HCT116 (cell line): ENCODE measurements around the gene KTI12. TPM values are rescaled to one million over a fixed set of nuclear protein-coding genes. Genes with fewer than 3 reads are reported as not detected.

ENCODE experiments used
- ATAC-seq: fragments of 200-7000 bp; cut with Tn5 transposase; 2 replicates; pipeline ENCODE4 v1.9.1; 2020; ENCODE audit warnings: mild to moderate bottlenecking, moderate library complexity
- BruUV-seq: library from RNA; stranded (reverse); fragments of 400-500 nt; replicated peaks from 2 replicates; lab custom pipeline; 2021; lab: Mats Ljungman, UMichigan
- CTCF ChIA-PET: fragments of 300-600 bp; sonication (Branson Sonifier 250); formaldehyde crosslinking; loops from one replicate; lab custom pipeline; 2021; ENCODE audit warnings: antibody characterized with exemption; lab: Charles Lee
- POLR2A ChIA-PET: fragments of 300-600, 350-600 bp; sonication (Branson Sonifier 250); formaldehyde crosslinking; loops from one replicate; lab custom pipeline; 2021; ENCODE audit warnings: antibody characterized with exemption; lab: Charles Lee
- RAD21 ChIA-PET, 2 experiments: fragments of 300-600 bp; sonication (Branson Sonifier 250); formaldehyde crosslinking; loops; one replicate each; lab custom pipeline; 2023; ENCODE audit warnings: low total read pairs in 2 of 2; ENCODE audit not compliant: uncharacterized antibody in 2 of 2, unreplicated experiment in 2 of 2, low non-redundant PET in 1 of 2; lab: Charles Lee
- DNase-seq: peaks from one replicate; pipeline ENCODE4 v3.0.0-alpha.2; 2010; ENCODE audit warnings: low read depth, low spot score
- H2AFZ ChIP-seq: fragments of 200-600 bp; shearing (Covaris generic), sonication (generic); 2 replicates; pipeline ENCODE4 v1.6.1; 2017; ENCODE audit warnings: low read depth, mixed run types, mixed read lengths, antibody characterized with exemption, low read length; ENCODE audit not compliant: poor library complexity, severe bottlenecking
- H3K27ac ChIP-seq: 2 replicates; pipeline ENCODE4 v1.5.1; 2012; ENCODE audit warnings: low read depth, low read length
- H3K27me3 ChIP-seq: fragments of 200-600 bp; sonication (generic); 2 replicates; pipeline ENCODE4 v1.6.1; 2016; ENCODE audit warnings: mixed run types, low read length, mixed read lengths; ENCODE audit not compliant: insufficient read depth
- H3K36me3 ChIP-seq, 2 experiments: fragments of 200-500 bp in 1 of 2; fragments of 200-600 bp in 1 of 2; sonication (Bioruptor generic) in 1 of 2; sonication (generic) in 1 of 2; 2 replicates each; pipeline versions ENCODE4 v1.5.1 to v1.6.1; 2014 to 2016; ENCODE audit warnings: low read length in 2 of 2, inconsistent platforms in 1 of 2, mixed read lengths in 1 of 2, mixed run types in 1 of 2; ENCODE audit not compliant: insufficient read depth in 2 of 2, control insufficient read depth in 1 of 2
- H3K4me1 ChIP-seq, 2 experiments: fragments of 200-600 bp in 1 of 2; sonication (generic) in 1 of 2; 2 replicates each; pipeline versions ENCODE4 v1.5.1 to v1.6.1; 2012 to 2017; ENCODE audit warnings: low read length in 2 of 2, inconsistent platforms in 1 of 2, mild to moderate bottlenecking in 1 of 2, mixed read lengths in 1 of 2, mixed run types in 1 of 2, moderate library complexity in 1 of 2; ENCODE audit not compliant: insufficient read depth in 2 of 2, control insufficient read depth in 1 of 2
- H3K4me2 ChIP-seq: fragments of 200-600 bp; sonication (generic); 2 replicates; pipeline ENCODE4 v1.6.1; 2017; ENCODE audit warnings: mixed run types, low read length, mixed read lengths
- H3K4me3 ChIP-seq, 2 experiments: fragments of 200-600 bp in 1 of 2; sonication (generic) in 1 of 2; replicated peaks in 1 of 2; 2 replicates each; pipeline ENCODE4 v1.5.1; 2011 to 2016; ENCODE audit warnings: low read length in 2 of 2, control low read depth in 1 of 2, low read depth in 1 of 2, mild to moderate bottlenecking in 1 of 2, mixed read lengths in 1 of 2, mixed run types in 1 of 2
- H3K79me2 ChIP-seq: fragments of 200-600 bp; sonication (generic); 2 replicates; pipeline ENCODE4 v1.6.1; 2017; ENCODE audit warnings: mild to moderate bottlenecking, mixed run types, low read length, moderate library complexity, mixed read lengths; ENCODE audit not compliant: insufficient read depth
- H3K9ac ChIP-seq: fragments of 200-600 bp; sonication (generic); 2 replicates; pipeline ENCODE4 v1.6.1; 2016; ENCODE audit warnings: low read length, mixed read lengths
- H3K9me2 ChIP-seq: fragments of 200-600 bp; sonication (generic), shearing (Covaris generic); 2 replicates; pipeline ENCODE4 v1.6.1; 2017; ENCODE audit warnings: mixed run types, mild to moderate bottlenecking, moderate library complexity; ENCODE audit not compliant: insufficient read depth
- H3K9me3 ChIP-seq, 2 experiments: fragments of 200-500 bp in 1 of 2; fragments of 200-600 bp in 1 of 2; sonication (Bioruptor generic) in 1 of 2; sonication (generic) in 1 of 2; 2 replicates each; pipeline ENCODE4 v1.6.1; 2014 to 2017; ENCODE audit warnings: low read length in 2 of 2, mixed read lengths in 2 of 2, inconsistent platforms in 1 of 2, low read depth in 1 of 2, mild to moderate bottlenecking in 1 of 2, mixed run types in 1 of 2, moderate library complexity in 1 of 2; ENCODE audit not compliant: control insufficient read depth in 1 of 2, insufficient read depth in 1 of 2
- H4K20me1 ChIP-seq: fragments of 200-600 bp; sonication (generic), shearing (Covaris generic); 2 replicates; pipeline ENCODE4 v1.6.1; 2017; ENCODE audit warnings: mixed run types, mild to moderate bottlenecking, moderate library complexity; ENCODE audit not compliant: insufficient read depth
- ATF3 ChIP-seq: IDR thresholded peaks from 2 replicates; pipeline ENCODE4 v1.6.1; 2012
- CEBPB ChIP-seq: IDR thresholded peaks from 2 replicates; pipeline ENCODE4 v1.6.1; 2012; ENCODE audit warnings: low read depth
- EGR1 ChIP-seq: IDR thresholded peaks from 2 replicates; pipeline ENCODE4 v1.6.1; 2012; ENCODE audit warnings: low read depth
- ELF1 ChIP-seq: IDR thresholded peaks from 2 replicates; pipeline ENCODE4 v1.6.1; 2012; ENCODE audit warnings: low read depth, borderline replicate concordance
- EZH2 ChIP-seq: fragments of 200-600 bp; sonication (generic); IDR thresholded peaks from 2 replicates; pipeline ENCODE4 v1.6.1; 2017; ENCODE audit warnings: antibody characterized with exemption, mixed run types
- EZH2phosphoT487 ChIP-seq: fragments of 200-600 bp; IDR thresholded peaks from 2 replicates; pipeline ENCODE4 v1.6.1; 2018; ENCODE audit warnings: antibody characterized with exemption, borderline replicate concordance
- POLR2A ChIP-seq: IDR thresholded peaks from 2 replicates; pipeline ENCODE4 v1.7.0; 2011; ENCODE audit warnings: borderline replicate concordance; ENCODE audit not compliant: insufficient read depth, insufficient read length; ENCODE audit errors: extremely low read depth
- POLR2AphosphoS5 ChIP-seq: IDR thresholded peaks from 2 replicates; pipeline ENCODE4 v1.6.1; 2011; ENCODE audit warnings: mild to moderate bottlenecking, low read depth, low read length, moderate library complexity
- REST ChIP-seq: IDR thresholded peaks from 2 replicates; pipeline ENCODE4 v1.6.1; 2012; ENCODE audit warnings: low read depth
- SIN3A ChIP-seq: IDR thresholded peaks from 2 replicates; pipeline ENCODE4 v1.6.1; 2012; ENCODE audit warnings: low read depth
- ZFX ChIP-seq: fragments of 450-650 bp; IDR thresholded peaks from 2 replicates; pipeline ENCODE4 v1.6.1; 2017
- intact Hi-C: fragments of 100-400 bp; cut with micrococcal nuclease; formaldehyde crosslinking; loops from 2 replicates; pipeline ENCODE4 v1.10.0; 2022
- total RNA-seq: library from RNA; stranded (reverse); gene quantifications from one replicate; pipeline ENCODE4 v1.2.1, GENCODE V29; 2021; ENCODE audit not compliant: unreplicated experiment

Gene KTI12
- total RNA-seq, 1 experiment from 2014 or later, result 8.2 TPM

- no peaks in the 10 kb centered on the region for H3K27me3 ChIP-seq
- no peaks in the 10 kb centered on the region for H4K20me1 ChIP-seq
- H3K9me3 ChIP-seq, result no peaks in the 10 kb centered on the region
- TF ChIP-seq CEBPB (no peak), REST (no peak), ZFX (no peak), ELF1 (no peak), ATF3 (no peak), POLR2A (no peak), SIN3A (no peak)
- no peaks in the 10 kb centered on the region for H3K79me2 ChIP-seq
- no peaks in the 10 kb centered on the region for H3K36me3 ChIP-seq
- no peak overlapping the region for H3K4me2 ChIP-seq
- H3K4me1 ChIP-seq, result no peaks in the 10 kb centered on the region; a peak in 1 of 4 replicates
- BruUV-seq, result no TSS peak
- ATAC-seq (no peak), DNase-seq (no peak)
- no peak overlapping the region for H3K4me3 ChIP-seq
- H2AFZ ChIP-seq, result no peak overlapping the region
- no peak overlapping the region for H3K9ac ChIP-seq
- ChIA-PET POLR2A (no interaction called here), CTCF (no interaction called here), RAD21 (no interaction called here)
- intact Hi-C loops, result no loop called here
- no peak overlapping the region for H3K27ac ChIP-seq
- no peaks in the 10 kb centered on the region for H3K9me2 ChIP-seq
Measured at GRCh38 chr1:51998701-51999100, 34.9 kb downstream of the KTI12 start.

- ATAC-seq, result no peak
- Histone ChIP-seq H3K27ac (no peak overlapping the region), H3K9ac (no peak overlapping the region), H2AFZ (no peak overlapping the region), H3K4me1 (no peaks in the 10 kb centered on the region; a peak in 1 of 4 replicates), H3K4me2 (no peak overlapping the region), H3K4me3 (no peak overlapping the region), H3K27me3 (no peaks in the 10 kb centered on the region), H3K9me2 (no peaks in the 10 kb centered on the region), H3K9me3 (no peaks in the 10 kb centered on the region), H4K20me1 (no peaks in the 10 kb centered on the region), H3K79me2 (no peaks in the 10 kb centered on the region), H3K36me3 (no peaks in the 10 kb centered on the region)
- POLR2A ChIA-PET, result no interaction called here
- TF ChIP-seq POLR2AphosphoS5 (no peak), ATF3 (no peak), EGR1 (no peak), EZH2phosphoT487 (no peak), EZH2 (no peak)
- CTCF ChIA-PET, result interaction anchor here (1.3 kb wide), 1 partner anchor 101 kb away, joined by 5 read pairs; no protein-coding TSS in a partner anchor
- intact Hi-C loops, result no loop called here
- DNase-seq, result no peak
- RAD21 ChIA-PET, result no interaction called here
- BruUV-seq, result no TSS peak
Measured at GRCh38 chr1:51997974-51998382, 35.6 kb downstream of the KTI12 start.
